Small intestine (tissue), 7 donors: Measurements from ENCODE around the gene KCNJ1. TPM values are rescaled to one million over a fixed set of nuclear protein-coding genes. Genes with fewer than 3 reads are reported as not detected.
A peak's percentile ranks its signal among the peaks of the same experiment; 100 is the strongest.

Experiments used
- DNase-seq, 2 donors: peaks; one replicate each; pipeline versions ENCODE4 v3.0.0 to v3.0.0-alpha.2; 2013
- FAIRE-seq: peaks from 2 replicates; lab custom pipeline; 2012; peaks lifted over from hg19 to GRCh38; lab: Jason Lieb, UNC
- H3K27ac ChIP-seq, 3 donors: one replicate each; pipeline ENCODE4 v1.5.1; 2013; ENCODE audit warnings: low read length in 2 of 3, mild to moderate bottlenecking in 2 of 3, control low read depth in 1 of 3, inconsistent platforms in 1 of 3, low read depth in 1 of 3, moderate library complexity in 1 of 3
- H3K27me3 ChIP-seq, 3 donors: one replicate each; pipeline ENCODE4 v1.6.1; 2013; ENCODE audit warnings: low read length in 3 of 3, inconsistent platforms in 1 of 3; ENCODE audit not compliant: control insufficient read depth in 3 of 3, insufficient read depth in 3 of 3
- H3K36me3 ChIP-seq, 3 donors: one replicate each; pipeline ENCODE4 v1.6.1; 2013; ENCODE audit warnings: low read length in 3 of 3, inconsistent platforms in 1 of 3, low read depth in 1 of 3, mild to moderate bottlenecking in 1 of 3, moderate library complexity in 1 of 3; ENCODE audit not compliant: control insufficient read depth in 3 of 3, insufficient read depth in 2 of 3
- H3K4me1 ChIP-seq, 3 donors: one replicate each; pipeline ENCODE4 v1.6.1; 2013; ENCODE audit warnings: low read length in 2 of 3, inconsistent platforms in 1 of 3, low read depth in 1 of 3, mild to moderate bottlenecking in 1 of 3, moderate library complexity in 1 of 3; ENCODE audit not compliant: control insufficient read depth in 3 of 3, insufficient read depth in 2 of 3
- H3K4me3 ChIP-seq, 3 donors: one replicate each; pipeline ENCODE4 v1.5.1; 2013; ENCODE audit warnings: low read length in 3 of 3, control low read depth in 1 of 3, inconsistent platforms in 1 of 3, low read depth in 1 of 3, mild to moderate bottlenecking in 1 of 3, moderate library complexity in 1 of 3
- H3K9me3 ChIP-seq, 2 donors: one replicate each; pipeline ENCODE4 v1.6.1; 2013; ENCODE audit warnings: low read depth in 1 of 2, low read length in 1 of 2; ENCODE audit not compliant: control insufficient read depth in 2 of 2, insufficient read depth in 1 of 2
- WGBS, 3 donors: extraction: QIAGEN DNeasy Blood & Tissue Kit; methylation state at CpG; one replicate each; pipeline ENCODE4 v1.1.7; 2013; 5-methylcytosine and 5-hydroxymethylcytosine counted together
- polyA plus RNA-seq, 4 donors: library from polyadenylated mRNA; stranded (reverse) in 3 of 4; unstranded in 1 of 4; fragments of 200-250 nt in 3 of 4; fragments of 120-200 nt in 1 of 4; gene quantifications; one replicate each; pipeline versions ENCODE4 v1.2.1 to v1.2.3, GENCODE V29; 2013
- donor health status: healthy with polysubstance abuse.
- donor health status: control.
- donor health status: control.
- donor health status: Bipolar disorder and iron deficiency.
- donor health status: healthy.

Gene KCNJ1
- polyA plus RNA-seq, 4 donors, result 0.06 TPM; not detected in 3

- Histone ChIP-seq H3K27ac (no peak overlapping the region), H3K9me3 (no peaks in the 10 kb centered on the region), H3K4me3 (no peak overlapping the region), H3K27me3 (peaks cover 0 to 16% (median 0%) of the 10 kb centered on the region in 3 donors), H3K36me3 (no peaks in the 10 kb centered on the region), H3K4me1 (peaks cover 0 to 4% (median 0%) of the 10 kb centered on the region in 3 donors)
- no peak for FAIRE-seq
- 89 to 92% (median 90%) methylated on average over 3 of the region's 3 CpGs for WGBS, 3 donors
- no peak for DNase-seq
Measured at GRCh38 chr11:128910576-128910975, 43.5 kb upstream of the KCNJ1 start.

DNA sequence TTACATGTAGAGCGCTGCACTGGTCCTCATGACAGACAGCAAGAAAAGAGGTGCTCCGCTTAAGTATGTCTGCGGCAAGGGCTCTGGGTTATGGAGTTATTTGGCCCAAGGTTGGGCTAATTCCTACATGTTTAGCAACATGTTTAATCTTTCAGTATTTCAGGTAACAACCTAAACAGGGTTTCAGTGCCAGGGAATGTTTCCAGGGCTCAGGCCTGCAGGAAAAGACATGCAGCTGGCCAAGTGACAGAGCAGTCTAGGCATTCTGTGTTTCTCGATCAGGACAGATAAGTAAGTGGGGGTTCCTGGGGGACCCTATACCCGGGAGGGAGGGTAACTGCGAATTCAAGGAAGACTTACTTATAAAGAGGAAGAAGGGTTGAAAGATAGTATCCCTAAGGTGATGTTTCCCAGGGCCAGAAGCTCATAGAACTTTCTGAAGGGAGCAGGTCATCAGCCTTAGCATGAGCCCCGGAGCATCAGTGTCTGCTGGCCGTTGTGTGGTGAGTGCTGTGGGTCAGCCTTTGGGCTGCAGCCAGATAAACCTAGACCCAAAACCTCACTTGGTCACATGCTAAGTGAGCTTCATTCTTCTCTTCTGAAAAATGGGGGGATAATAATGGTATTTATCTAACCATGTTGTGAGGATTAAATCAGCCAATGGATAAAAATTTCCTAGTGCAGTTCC is 42.5 kb upstream of the KCNJ1 start:
- FAIRE-seq, result no peak
- DNase-seq, result no peak
- Histone ChIP-seq H3K4me1 (peaks cover 0 to 4% (median 0%) of the 10 kb centered on the region in 3 donors), H3K27me3 (peaks cover 0 to 26% (median 0%) of the 10 kb centered on the region in 3 donors), H3K9me3 (no peaks in the 10 kb centered on the region), H3K27ac (no peak overlapping the region), H3K4me3 (no peak overlapping the region), H3K36me3 (no peaks in the 10 kb centered on the region)
- WGBS, 3 donors, result 80 to 83% (median 83%) methylated on average over 8 of the region's 8 CpGs

DNA sequence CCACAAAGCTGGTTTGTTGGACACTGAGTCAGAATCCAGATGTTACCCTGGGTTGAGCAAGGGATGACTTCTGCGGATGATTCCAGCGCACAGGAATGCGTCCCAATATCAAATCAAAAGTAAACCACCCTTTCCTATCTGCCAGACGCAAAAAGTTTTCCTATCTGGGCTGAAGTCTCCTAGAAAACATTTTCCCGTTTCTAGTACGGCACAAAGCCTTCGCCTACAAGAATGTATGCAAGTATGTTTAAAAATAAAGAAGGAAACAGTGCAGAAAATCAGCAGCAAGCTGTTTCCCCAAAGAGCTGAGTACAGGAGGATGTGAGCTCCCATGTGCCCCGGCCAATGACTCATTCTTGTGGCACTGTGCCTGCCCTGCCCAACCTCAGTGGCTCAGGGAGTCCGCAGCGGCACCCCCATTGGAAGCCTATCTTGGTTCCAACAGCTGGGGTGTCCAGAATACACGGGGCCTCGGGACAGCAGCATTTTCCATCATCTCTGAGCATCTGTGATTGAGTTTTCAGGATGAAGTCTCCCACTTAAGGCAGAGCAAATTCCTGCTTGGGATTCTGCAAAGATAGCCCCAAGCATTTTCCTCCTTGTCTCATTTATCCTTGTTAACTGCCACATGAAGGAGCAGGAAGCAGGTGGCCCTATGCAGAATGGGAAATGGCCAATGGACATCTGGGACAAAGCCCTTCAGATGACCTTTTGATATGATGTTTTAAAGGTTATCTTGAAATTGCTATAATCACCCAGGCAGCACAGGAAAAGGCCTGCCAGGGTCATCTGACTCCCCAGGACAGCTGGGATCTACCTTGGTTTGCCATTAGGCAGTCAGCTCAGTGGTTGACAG is 41.5 kb upstream of the KCNJ1 start:
- H3K36me3 ChIP-seq, result no peaks in the 10 kb centered on the region
- H3K4me1 ChIP-seq, result peaks cover 0 to 4% (median 0%) of the 10 kb centered on the region in 3 donors
- H3K27me3 ChIP-seq, result peaks cover 0 to 36% (median 0%) of the 10 kb centered on the region in 3 donors
- no peaks in the 10 kb centered on the region for H3K9me3 ChIP-seq
- FAIRE-seq (no peak), DNase-seq (peak in 1 of 2 donors; percentile 73)
- no peak overlapping the region for H3K4me3 ChIP-seq
- no peak overlapping the region for H3K27ac ChIP-seq
- 4 to 19% (median 12%) methylated on average over 12 of the region's 12 CpGs for WGBS, 3 donors

DNA sequence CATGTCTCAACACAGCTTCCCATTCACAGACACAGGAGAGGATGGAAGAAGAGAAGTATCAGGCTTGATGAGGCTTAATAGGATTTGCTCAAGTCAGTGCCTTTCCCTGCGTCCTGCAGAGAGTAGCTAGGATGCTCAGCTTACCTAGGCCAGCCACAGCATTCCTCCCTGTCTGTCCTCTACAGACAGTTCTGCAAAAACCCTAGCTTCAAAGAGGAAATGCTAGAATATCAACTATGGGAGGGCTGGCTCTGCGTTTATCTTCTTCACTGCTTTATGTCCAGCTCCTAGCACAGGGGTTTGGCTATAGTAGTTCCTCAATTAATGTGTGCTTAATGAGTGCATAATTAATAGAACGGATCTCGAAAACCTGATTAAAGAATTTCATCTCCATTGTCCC is 40.5 kb upstream of the KCNJ1 start:
- WGBS, 3 donors, result 87 to 93% (median 88%) methylated on average over 4 of the region's 4 CpGs
- Histone ChIP-seq H3K4me3 (no peak overlapping the region), H3K27me3 (peaks cover 0 to 46% (median 0%) of the 10 kb centered on the region in 3 donors), H3K4me1 (peaks cover 0 to 4% (median 0%) of the 10 kb centered on the region in 3 donors), H3K36me3 (no peaks in the 10 kb centered on the region), H3K27ac (no peak overlapping the region), H3K9me3 (no peaks in the 10 kb centered on the region)
- no peak for DNase-seq
- no peak for FAIRE-seq

GRCh38 chr11:128906185-128907050 is 39.3 kb upstream of the KCNJ1 start:
- H3K4me1 ChIP-seq, result peaks cover 0 to 4% (median 0%) of the 10 kb centered on the region in 3 donors

GRCh38 chr11:128905345-128906184 is 38.5 kb upstream of the KCNJ1 start:
- H3K4me3 ChIP-seq, result peak overlapping the region; percentile 41 to 53 (median 46)
- no peaks in the 10 kb centered on the region for H3K36me3 ChIP-seq
- FAIRE-seq, result no peak
- 1 to 3% (median 2%) methylated on average over 39 to 45 of the region's 45 CpGs for WGBS, 3 donors
- H3K27ac ChIP-seq, result no peak overlapping the region
- DNase-seq, result peak; percentile 57 to 65
- no peaks in the 10 kb centered on the region for H3K9me3 ChIP-seq
- peaks cover 0 to 63% (median 0%) of the 10 kb centered on the region in 3 donors for H3K27me3 ChIP-seq
- peaks cover 0 to 4% (median 0%) of the 10 kb centered on the region in 3 donors for H3K4me1 ChIP-seq

More at GRCh38 chr11:128906185-128907050, 39.3 kb upstream of the KCNJ1 start:
- Histone ChIP-seq H3K27me3 (peaks cover 0 to 58% (median 0%) of the 10 kb centered on the region in 3 donors), H3K4me3 (peak overlapping the region in 2 of 3 donors; percentile 41 to 53), H3K27ac (no peak overlapping the region), H3K9me3 (no peaks in the 10 kb centered on the region), H3K36me3 (no peaks in the 10 kb centered on the region)
- DNase-seq, result no peak
- WGBS, 3 donors, result 51 to 69% (median 52%) methylated on average over 8 of the region's 8 CpGs
- FAIRE-seq, result no peak

DNA sequence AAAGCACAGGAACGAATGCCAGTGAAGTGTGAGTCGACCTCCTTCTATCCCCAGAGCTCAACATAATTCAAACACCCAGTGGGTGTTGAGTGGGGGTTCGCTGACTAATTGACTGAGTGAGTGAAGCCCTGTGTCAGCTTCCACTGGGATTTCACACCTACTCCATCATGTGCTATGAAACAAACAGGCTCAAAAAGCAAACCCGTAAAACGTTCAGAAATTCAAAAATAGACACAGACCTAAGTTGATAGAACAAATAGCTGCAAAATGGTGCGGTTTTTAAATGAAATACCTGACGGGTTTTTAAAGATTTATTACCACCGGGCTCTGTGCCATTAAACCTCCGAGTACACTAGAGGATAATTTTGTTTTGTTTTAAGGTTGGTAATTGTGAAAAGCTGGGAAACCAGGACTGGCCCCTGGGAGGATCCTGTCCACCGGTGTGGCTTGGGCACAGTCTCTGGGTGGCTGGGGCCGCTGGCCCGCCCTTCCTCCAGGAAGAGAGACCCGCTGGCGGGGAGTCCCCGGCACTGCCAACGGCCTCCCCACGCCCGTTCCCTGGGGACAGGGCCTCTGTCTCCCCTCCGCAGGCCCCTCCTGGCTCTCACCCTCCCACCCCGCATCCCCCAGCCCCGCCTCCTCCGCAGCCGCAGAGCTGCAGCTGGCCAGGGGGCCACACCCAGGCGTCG is 37.7 kb upstream of the KCNJ1 start:
- Histone ChIP-seq H3K4me1 (peaks cover 0 to 4% (median 0%) of the 10 kb centered on the region in 3 donors), H3K27me3 (peaks cover 0 to 66% (median 0%) of the 10 kb centered on the region in 3 donors), H3K27ac (no peak overlapping the region), H3K4me3 (peak overlapping the region; percentile 41 to 53 (median 46)), H3K36me3 (no peaks in the 10 kb centered on the region), H3K9me3 (no peaks in the 10 kb centered on the region)
- FAIRE-seq, result no peak
- 8 to 12% (median 9%) methylated on average over 16 to 25 of the region's 25 CpGs for WGBS, 3 donors
- DNase-seq, result peak in 1 of 2 donors; percentile 33
